DMS153 treated with DMSO at 0.1 percent for 48 hours (cell line): Measurements from ENCODE around the gene HSPBP1.

ENCODE experiments used
- DNase-seq: peaks from one replicate; lab custom pipeline; 2025; ENCODE audit not compliant: unreplicated experiment; lab: John Stamatoyannopoulos, UW

Gene HSPBP1

GRCh38 chr19:55276720-55277430 lies 3.0 kb downstream of the HSPBP1 start:
- no peak for DNase-seq

- no peak for DNase-seq
Observed at GRCh38 chr19:55275851-55276719, 3.8 kb downstream of the HSPBP1 start.

GRCh38 chr19:55273978-55274707 lies 5.8 kb downstream of the HSPBP1 start:
- DNase-seq = no peak

- no peak for DNase-seq
Observed at GRCh38 chr19:55272142-55272541, 7.8 kb downstream of the HSPBP1 start.

GRCh38 chr19:55270172-55270942 lies 9.6 kb downstream of the HSPBP1 start:
- no peak for DNase-seq

- no peak for DNase-seq
Observed at GRCh38 chr19:55269299-55269698, 10.6 kb downstream of the HSPBP1 start.

- DNase-seq = no peak
Observed at GRCh38 chr19:55266840-55267239, 13.1 kb downstream of the HSPBP1 start.

- DNase-seq = no peak
Observed at GRCh38 chr19:55266404-55266803, 13.5 kb downstream of the HSPBP1 start.

- DNase-seq = no peak
Observed at GRCh38 chr19:55265723-55266386, 14.1 kb downstream of the HSPBP1 start.

- DNase-seq = no peak
Observed at GRCh38 chr19:55265173-55265572, 14.7 kb downstream of the HSPBP1 start.

GRCh38 chr19:55264531-55264930 lies 15.4 kb downstream of the HSPBP1 start:
- no peak for DNase-seq

GRCh38 chr19:55262359-55262758 lies 17.6 kb downstream of the HSPBP1 start:
- no peak for DNase-seq

GRCh38 chr19:55261671-55262126 lies 18.2 kb downstream of the HSPBP1 start:
- no peak for DNase-seq

- no peak for DNase-seq
Observed at GRCh38 chr19:55259540-55260210, 20.2 kb downstream of the HSPBP1 start.

- DNase-seq = peak; percentile 96
Observed at GRCh38 chr19:55258828-55259539, 20.9 kb downstream of the HSPBP1 start, which contains the start of gene PPP6R1. TSS of gene PPP6R1 (minus strand) at chr19:55259017. CDS start at chr19:55247103, 11,914 bp downstream.

GRCh38 chr19:55258476-55258827 lies 21.5 kb downstream of the HSPBP1 start:
- DNase-seq = no peak

GRCh38 chr19:55257461-55258420 lies 22.2 kb downstream of the HSPBP1 start:
- DNase-seq = no peak
